ENCODE data around the gene KRT81. TPM values are rescaled to one million over a fixed set of nuclear protein-coding genes. Genes with fewer than 3 reads are reported as not detected.

Gene KRT81
- total RNA-seq, 4 donors from 2014 or later, result not detected

DNA sequence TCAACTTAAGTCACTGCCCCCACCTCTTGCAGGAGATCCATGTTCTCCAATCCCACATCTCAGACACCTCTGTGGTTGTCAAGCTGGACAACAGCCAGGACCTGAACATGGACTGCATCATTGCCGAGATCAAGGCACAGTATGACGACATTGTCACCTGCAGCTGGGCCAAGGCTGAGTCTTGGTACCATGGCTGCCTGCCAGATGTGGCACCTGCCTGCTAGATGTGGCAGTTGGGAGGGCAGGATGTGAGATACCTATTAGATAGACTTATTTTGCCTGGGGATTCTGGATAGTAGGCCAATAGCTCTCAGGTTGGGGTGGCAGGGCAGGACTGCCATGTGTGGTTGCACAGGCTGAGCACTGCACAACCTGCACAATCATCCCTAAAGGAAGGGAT is 24.8 kb downstream of the KRT81 start:
- no peaks in the 10 kb centered on the region for H3K27me3 ChIP-seq
- no peak for DNase-seq
- intact Hi-C loops (cut with DNase I; ENCODE audit: low total_unique reads), result no loop called here
- no peaks in the 10 kb centered on the region for H3K36me3 ChIP-seq
- H3K4me1 ChIP-seq, result no peaks in the 10 kb centered on the region
- TF ChIP-seq, protein P1, sequence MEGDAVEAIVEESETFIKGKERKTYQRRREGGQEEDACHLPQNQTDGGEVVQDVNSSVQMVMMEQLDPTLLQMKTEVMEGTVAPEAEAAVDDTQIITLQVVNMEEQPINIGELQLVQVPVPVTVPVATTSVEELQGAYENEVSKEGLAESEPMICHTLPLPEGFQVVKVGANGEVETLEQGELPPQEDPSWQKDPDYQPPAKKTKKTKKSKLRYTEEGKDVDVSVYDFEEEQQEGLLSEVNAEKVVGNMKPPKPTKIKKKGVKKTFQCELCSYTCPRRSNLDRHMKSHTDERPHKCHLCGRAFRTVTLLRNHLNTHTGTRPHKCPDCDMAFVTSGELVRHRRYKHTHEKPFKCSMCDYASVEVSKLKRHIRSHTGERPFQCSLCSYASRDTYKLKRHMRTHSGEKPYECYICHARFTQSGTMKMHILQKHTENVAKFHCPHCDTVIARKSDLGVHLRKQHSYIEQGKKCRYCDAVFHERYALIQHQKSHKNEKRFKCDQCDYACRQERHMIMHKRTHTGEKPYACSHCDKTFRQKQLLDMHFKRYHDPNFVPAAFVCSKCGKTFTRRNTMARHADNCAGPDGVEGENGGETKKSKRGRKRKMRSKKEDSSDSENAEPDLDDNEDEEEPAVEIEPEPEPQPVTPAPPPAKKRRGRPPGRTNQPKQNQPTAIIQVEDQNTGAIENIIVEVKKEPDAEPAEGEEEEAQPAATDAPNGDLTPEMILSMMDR (IDR thresholded peaks at IDR 0.05), result no peak
- TF ChIP-seq POLR2A (IDR thresholded peaks at IDR 0.05), result no peak
- H3K9me3 ChIP-seq, result no peaks in the 10 kb centered on the region
- no peak overlapping the region for H3K4me3 ChIP-seq
- no peak overlapping the region for H3K27ac ChIP-seq

DNA sequence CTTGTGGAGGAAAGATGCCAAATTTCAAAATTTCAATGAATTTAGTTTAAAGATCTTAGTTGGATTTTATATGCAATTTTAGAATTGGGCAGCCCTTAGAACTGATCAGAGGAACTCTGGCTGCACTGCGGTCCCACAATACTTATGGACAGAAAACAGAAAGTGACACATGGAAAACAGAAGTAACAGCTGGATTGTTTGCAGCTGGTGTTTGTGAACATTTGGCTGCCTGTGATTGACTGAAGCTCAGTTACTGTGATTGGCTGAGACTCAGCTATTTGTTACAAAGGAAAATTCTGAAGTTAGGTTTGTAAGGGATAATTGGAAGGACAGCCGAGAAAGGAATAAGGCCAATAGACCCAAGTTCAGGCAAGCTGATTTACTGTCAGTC is 26.9 kb downstream of the KRT81 start:
- no peaks in the 10 kb centered on the region for H3K4me1 ChIP-seq
- DNase-seq, result no peak
- H3K27ac ChIP-seq, result no peak overlapping the region
- TF ChIP-seq POLR2A (IDR thresholded peaks at IDR 0.05), result no peak
- TF ChIP-seq, protein P1 (IDR thresholded peaks at IDR 0.05), result no peak
- H3K27me3 ChIP-seq, result no peaks in the 10 kb centered on the region
- H3K36me3 ChIP-seq, result no peaks in the 10 kb centered on the region
- no peak overlapping the region for H3K4me3 ChIP-seq
- intact Hi-C loops (cut with DNase I; ENCODE audit: low total_unique reads), result no loop called here
- H3K9me3 ChIP-seq, result no peaks in the 10 kb centered on the region

DNA sequence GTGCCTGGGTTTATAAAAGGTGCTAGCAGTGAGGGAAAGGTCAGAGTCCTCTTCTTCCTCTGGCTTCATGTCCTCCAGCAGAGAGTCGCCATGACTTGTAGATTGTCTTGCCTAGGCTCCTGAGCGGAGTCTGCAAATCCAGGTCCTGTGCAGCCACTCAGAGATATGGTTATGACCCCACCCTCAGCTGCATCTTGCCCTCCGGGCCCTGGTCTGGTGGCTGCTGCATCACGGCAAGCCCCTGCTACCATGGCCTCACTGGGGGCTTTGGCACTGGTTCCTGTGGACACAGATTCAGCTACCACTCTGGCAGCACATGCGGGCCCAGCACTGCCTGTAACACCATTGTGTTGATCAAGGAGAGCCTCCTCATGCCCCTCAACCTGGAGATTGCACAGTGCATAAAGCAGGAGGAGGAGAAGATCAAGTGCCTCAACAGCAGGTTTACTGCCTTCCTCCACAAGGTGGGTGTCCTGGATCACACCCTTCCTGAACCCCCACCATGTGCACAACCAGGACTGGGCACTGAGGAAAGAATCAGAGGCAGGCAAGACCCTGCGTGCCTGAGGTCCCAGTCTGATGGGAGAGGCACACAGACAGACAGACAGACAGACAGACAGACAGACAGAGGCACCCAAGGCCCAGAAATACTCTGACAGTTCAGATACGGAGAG is 27.4 kb downstream of the KRT81 start:
- Histone ChIP-seq H3K4me3 (no peak overlapping the region), H3K27me3 (peaks cover 0 to under 1% of the 10 kb centered on the region in 2 donors), H3K27ac (no peak overlapping the region), H3K9me3 (no peaks in the 10 kb centered on the region), H3K36me3 (no peaks in the 10 kb centered on the region), H3K4me1 (peaks cover 0 to under 1% of the 10 kb centered on the region in 2 donors)
- TF ChIP-seq, protein P1 (IDR thresholded peaks at IDR 0.05), result no peak
- TF ChIP-seq POLR2A (IDR thresholded peaks at IDR 0.05), result no peak
- intact Hi-C loops (cut with DNase I; ENCODE audit: low total_unique reads), result no loop called here
- DNase-seq, result no peak

DNA sequence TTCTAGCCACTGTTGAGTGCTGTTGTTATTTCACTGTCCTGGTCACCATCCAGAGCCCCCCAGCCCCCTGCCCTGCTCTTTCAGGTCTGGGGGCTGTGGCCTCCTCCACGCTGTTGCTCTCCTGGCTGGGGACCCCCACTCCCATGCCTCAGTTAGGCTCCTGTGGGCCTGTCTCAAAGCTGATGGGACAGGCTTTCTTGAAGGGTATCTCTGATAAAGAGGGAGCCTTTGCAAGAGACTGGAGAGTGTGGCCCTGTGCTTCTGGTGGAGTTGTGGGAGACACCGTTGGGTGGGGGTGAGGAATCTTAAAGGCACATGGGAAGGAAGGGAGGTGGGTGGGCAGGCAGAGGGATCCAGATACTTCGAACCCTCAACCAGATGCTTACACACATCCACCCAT is 29.0 kb downstream of the KRT81 start:
- Histone ChIP-seq H3K4me1 (peaks cover 0 to 8% of the 10 kb centered on the region in 2 donors), H3K36me3 (no peaks in the 10 kb centered on the region), H3K9me3 (no peaks in the 10 kb centered on the region), H3K27ac (no peak overlapping the region), H3K4me3 (no peak overlapping the region), H3K27me3 (peaks cover 0 to 8% of the 10 kb centered on the region in 2 donors)
- TF ChIP-seq, protein P1 (IDR thresholded peaks at IDR 0.05), result no peak
- no peak for TF ChIP-seq POLR2A (IDR thresholded peaks at IDR 0.05)
- intact Hi-C loops (cut with DNase I; ENCODE audit: low total_unique reads), result no loop called here
- no peak for DNase-seq

DNA sequence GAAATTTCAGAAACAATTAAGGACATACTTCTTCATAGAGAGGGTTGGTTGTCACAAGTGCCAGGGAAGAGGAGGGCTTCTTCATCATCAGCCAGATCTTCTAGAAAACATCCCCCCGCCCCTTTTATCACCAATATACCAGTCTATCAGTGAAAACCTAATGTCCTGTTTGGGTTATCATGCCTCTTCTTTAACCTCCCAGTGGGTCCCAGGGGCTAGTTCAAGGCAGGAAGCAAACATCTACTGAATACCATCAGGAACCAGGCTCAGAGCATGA is 30.2 kb downstream of the KRT81 start:
- no peak overlapping the region for H3K4me3 ChIP-seq
- H3K4me1 ChIP-seq, result peaks cover 0 to 8% of the 10 kb centered on the region in 2 donors
- no peaks in the 10 kb centered on the region for H3K36me3 ChIP-seq
- DNase-seq, result no peak
- peaks cover 0 to 8% of the 10 kb centered on the region in 2 donors for H3K27me3 ChIP-seq
- TF ChIP-seq, protein P1 (IDR thresholded peaks at IDR 0.05), result no peak
- TF ChIP-seq POLR2A (IDR thresholded peaks at IDR 0.05), result no peak
- no peaks in the 10 kb centered on the region for H3K9me3 ChIP-seq
- no peak overlapping the region for H3K27ac ChIP-seq
- intact Hi-C loops (cut with DNase I; ENCODE audit: low total_unique reads), result no loop called here
